DOHH2 (cell line): ENCODE data around the gene EPHB1.

Experiments
- H3F3A ChIP-seq: fragments of 200-600 bp; sonication (generic), shearing (Covaris generic); 2 replicates; pipeline ENCODE4 v1.6.0; 2016; ENCODE audit warnings: antibody characterized with exemption, mild to moderate bottlenecking; ENCODE audit not compliant: control insufficient read depth, insufficient read depth
- H3K27ac ChIP-seq: fragments of 200-600 bp; sonication (generic); 2 replicates; pipeline ENCODE4 v1.5.1; 2014; ENCODE audit warnings: low read depth, mild to moderate bottlenecking, low read length, moderate library complexity
- H3K27me3 ChIP-seq: fragments of 200-600 bp; sonication (generic); 2 replicates; pipeline ENCODE4 v1.6.1; 2014; ENCODE audit warnings: mild to moderate bottlenecking, low read length, mixed read lengths; ENCODE audit not compliant: control insufficient read depth
- H3K36me3 ChIP-seq: fragments of 200-600 bp; sonication (generic); 2 replicates; pipeline ENCODE4 v1.6.1; 2014; ENCODE audit warnings: mild to moderate bottlenecking, low read length, moderate library complexity, mixed read lengths; ENCODE audit not compliant: control insufficient read depth
- H3K4me1 ChIP-seq: fragments of 200-600 bp; sonication (generic); 2 replicates; pipeline ENCODE4 v1.6.1; 2014; ENCODE audit warnings: mild to moderate bottlenecking, low read length, mixed read lengths; ENCODE audit not compliant: control insufficient read depth
- H3K4me2 ChIP-seq: fragments of 200-600 bp; sonication (generic); 2 replicates; pipeline ENCODE4 v1.6.0; 2014; ENCODE audit warnings: mild to moderate bottlenecking, low read length, moderate library complexity
- H3K4me3 ChIP-seq: fragments of 200-600 bp; sonication (generic); 2 replicates; pipeline ENCODE4 v1.5.1; 2014; ENCODE audit warnings: mild to moderate bottlenecking, low read length, mixed read lengths
- H3K79me2 ChIP-seq: fragments of 200-600 bp; sonication (generic); 2 replicates; pipeline ENCODE4 v1.6.1; 2014; ENCODE audit warnings: mild to moderate bottlenecking, low read length, mixed read lengths; ENCODE audit not compliant: control insufficient read depth
- H3K9me2 ChIP-seq: fragments of 200-600 bp; sonication (generic); replicated peaks from 2 replicates; pipeline ENCODE4 v1.6.1; 2014; ENCODE audit warnings: mild to moderate bottlenecking, low read length, mixed read lengths; ENCODE audit not compliant: control insufficient read depth
- H3K9me3 ChIP-seq: fragments of 200-600 bp; sonication (generic); 2 replicates; pipeline ENCODE4 v1.6.1; 2014; ENCODE audit warnings: antibody characterized with exemption, low read length, mixed read lengths; ENCODE audit not compliant: control insufficient read depth, insufficient read depth
- H4K20me1 ChIP-seq: fragments of 200-600 bp; sonication (generic); 2 replicates; pipeline ENCODE4 v1.6.0; 2014; ENCODE audit warnings: low read depth, mild to moderate bottlenecking, antibody characterized with exemption, low read length, moderate library complexity; ENCODE audit not compliant: control insufficient read depth, insufficient read depth
- EZH2phosphoT487 ChIP-seq: fragments of 200-600 bp; sonication (generic); IDR thresholded peaks from 2 replicates; pipeline ENCODE4 v1.6.1; 2017; ENCODE audit warnings: borderline replicate concordance, mild to moderate bottlenecking, antibody characterized with exemption, low read length, moderate library complexity, mixed read lengths
- TF ChIP-seq, protein P1 (sequence below): fragments of 200-600 bp; sonication (generic); IDR thresholded peaks from one replicate; pipeline ENCODE4 v1.5.1; 2014; ENCODE audit warnings: antibody characterized with exemption, mild to moderate bottlenecking, low read depth, low read length; ENCODE audit not compliant: poor library complexity, severe bottlenecking

The EPHB1 gene

DNA sequence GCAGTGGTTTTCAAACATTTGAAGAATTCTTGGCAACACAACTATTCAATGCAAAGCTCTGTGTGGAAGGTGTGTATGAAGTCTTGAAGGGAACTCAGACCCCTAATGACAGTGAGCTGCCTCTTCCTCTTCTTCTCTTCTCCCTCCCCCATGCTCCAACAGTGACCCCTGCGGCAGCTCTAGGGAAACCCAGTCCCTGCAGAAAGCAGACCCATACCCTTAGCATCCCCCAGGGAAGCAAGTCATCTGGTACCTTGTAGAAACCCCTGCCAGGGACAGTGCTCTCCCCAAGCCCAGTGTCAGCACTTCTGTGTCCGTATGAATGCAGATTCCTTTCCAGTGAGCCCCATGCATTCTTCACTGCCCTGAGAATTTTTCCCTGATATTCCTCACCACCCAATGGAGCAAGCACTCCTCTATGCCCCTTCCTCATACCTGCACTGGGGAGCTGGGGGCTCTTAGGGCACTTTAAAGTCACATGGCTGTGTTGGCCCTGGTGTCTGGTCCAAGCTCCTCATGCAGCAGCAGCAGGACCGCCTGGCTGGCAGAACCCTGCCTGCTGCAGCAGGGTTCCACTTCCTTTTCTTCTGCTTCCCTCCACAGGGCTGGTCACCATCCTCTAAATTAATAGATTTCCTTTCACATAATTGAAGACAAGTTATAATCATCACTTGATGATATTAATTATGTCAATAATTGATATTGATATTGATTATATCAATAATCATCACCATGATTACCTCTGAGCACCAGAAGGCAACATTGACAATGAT is 442.5 kb downstream of the EPHB1 start:
- Histone ChIP-seq H3K9me2 (no peaks in the 10 kb centered on the region), H3K79me2 (no peaks in the 10 kb centered on the region), H3K4me1 (no peaks in the 10 kb centered on the region), H3K4me2 (no peak overlapping the region), H3K4me3 (no peak overlapping the region), H3K27ac (no peak overlapping the region), H3K9me3 (no peaks in the 10 kb centered on the region), H3K27me3 (no peaks in the 10 kb centered on the region), H3K36me3 (no peaks in the 10 kb centered on the region), H3F3A (no peaks in the 10 kb centered on the region), H4K20me1 (no peaks in the 10 kb centered on the region)
- no peak for TF ChIP-seq EZH2phosphoT487
- TF ChIP-seq, protein P1, sequence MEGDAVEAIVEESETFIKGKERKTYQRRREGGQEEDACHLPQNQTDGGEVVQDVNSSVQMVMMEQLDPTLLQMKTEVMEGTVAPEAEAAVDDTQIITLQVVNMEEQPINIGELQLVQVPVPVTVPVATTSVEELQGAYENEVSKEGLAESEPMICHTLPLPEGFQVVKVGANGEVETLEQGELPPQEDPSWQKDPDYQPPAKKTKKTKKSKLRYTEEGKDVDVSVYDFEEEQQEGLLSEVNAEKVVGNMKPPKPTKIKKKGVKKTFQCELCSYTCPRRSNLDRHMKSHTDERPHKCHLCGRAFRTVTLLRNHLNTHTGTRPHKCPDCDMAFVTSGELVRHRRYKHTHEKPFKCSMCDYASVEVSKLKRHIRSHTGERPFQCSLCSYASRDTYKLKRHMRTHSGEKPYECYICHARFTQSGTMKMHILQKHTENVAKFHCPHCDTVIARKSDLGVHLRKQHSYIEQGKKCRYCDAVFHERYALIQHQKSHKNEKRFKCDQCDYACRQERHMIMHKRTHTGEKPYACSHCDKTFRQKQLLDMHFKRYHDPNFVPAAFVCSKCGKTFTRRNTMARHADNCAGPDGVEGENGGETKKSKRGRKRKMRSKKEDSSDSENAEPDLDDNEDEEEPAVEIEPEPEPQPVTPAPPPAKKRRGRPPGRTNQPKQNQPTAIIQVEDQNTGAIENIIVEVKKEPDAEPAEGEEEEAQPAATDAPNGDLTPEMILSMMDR = no peak

DNA sequence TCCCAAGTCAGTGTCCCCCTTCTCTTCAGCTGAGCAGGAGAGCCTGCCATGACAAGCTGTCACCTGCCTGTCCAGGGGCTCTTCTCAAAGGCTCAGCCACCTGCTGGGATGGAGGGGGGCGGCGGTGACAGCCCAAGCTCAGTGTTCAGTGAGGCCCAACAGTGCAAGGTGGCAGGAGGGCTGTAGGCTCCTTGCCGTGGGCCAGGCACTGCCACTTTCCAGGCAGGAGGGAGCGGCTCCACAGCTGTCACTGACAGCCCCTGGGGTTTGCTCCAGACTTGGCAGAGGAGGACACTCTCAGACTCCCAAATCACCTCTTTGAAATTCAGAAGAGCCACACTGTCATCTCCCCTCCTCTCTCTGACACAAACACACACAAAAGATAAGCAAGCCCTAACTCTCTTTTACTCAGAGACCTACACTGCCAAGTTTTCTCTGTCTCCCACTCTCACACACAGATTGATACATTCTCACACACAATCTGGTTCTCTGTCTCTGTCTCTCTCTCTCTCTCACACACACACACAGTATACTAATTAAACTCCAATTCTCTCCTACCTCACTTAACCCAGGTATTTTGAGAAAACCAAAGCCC is 443.3 kb downstream of the EPHB1 start:
- H3K79me2 ChIP-seq = no peaks in the 10 kb centered on the region
- H3K9me2 ChIP-seq = no peaks in the 10 kb centered on the region
- TF ChIP-seq, protein P1 = no peak
- no peak for TF ChIP-seq EZH2phosphoT487
- no peaks in the 10 kb centered on the region for H3K27me3 ChIP-seq
- no peak overlapping the region for H3K27ac ChIP-seq
- H3K4me1 ChIP-seq = no peaks in the 10 kb centered on the region
- H4K20me1 ChIP-seq = no peaks in the 10 kb centered on the region
- no peaks in the 10 kb centered on the region for H3K36me3 ChIP-seq
- H3K9me3 ChIP-seq = no peaks in the 10 kb centered on the region
- no peak overlapping the region for H3K4me2 ChIP-seq
- no peak overlapping the region for H3K4me3 ChIP-seq
- no peaks in the 10 kb centered on the region for H3F3A ChIP-seq

DNA sequence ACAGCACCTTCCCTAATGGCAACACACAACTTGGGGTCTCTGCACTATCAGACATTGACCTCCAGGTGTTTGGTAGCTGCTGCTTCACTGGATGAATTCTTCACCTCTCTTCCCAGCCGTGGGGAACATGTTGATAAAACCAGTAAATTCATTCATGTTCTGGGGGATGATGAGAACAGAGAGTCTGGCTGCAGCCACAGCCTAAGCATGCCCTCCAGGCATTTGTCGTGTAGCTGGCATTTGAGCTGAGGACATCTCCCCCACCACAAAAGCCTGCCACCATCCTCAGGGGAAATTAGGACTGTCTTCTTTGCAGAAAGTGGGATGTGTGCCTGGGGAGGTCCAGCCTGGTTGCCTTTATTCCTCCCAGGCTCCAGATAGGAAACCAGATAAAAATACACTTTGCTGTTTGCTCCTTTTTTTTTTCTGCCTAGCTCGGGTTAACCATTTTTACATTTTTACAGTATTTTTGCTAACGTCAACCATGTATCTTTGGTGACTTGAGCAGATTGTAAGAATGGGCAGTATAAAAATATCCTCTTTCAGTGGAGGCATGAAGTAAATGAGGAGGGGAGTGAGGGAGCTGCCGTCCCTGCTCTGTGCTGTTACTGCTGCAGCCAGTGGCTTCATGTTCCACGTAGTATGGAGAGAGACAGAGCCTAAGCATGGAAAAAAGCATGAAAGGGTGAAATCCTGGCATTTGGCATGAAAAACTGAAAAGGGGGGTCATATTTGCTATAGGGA is 444.0 kb downstream of the EPHB1 start:
- no peaks in the 10 kb centered on the region for H3K9me2 ChIP-seq
- H3F3A ChIP-seq = no peaks in the 10 kb centered on the region
- H3K9me3 ChIP-seq = no peaks in the 10 kb centered on the region
- H3K4me3 ChIP-seq = no peak overlapping the region
- H3K79me2 ChIP-seq = no peaks in the 10 kb centered on the region
- TF ChIP-seq EZH2phosphoT487 = no peak
- TF ChIP-seq, protein P1 = no peak
- no peaks in the 10 kb centered on the region for H3K36me3 ChIP-seq
- no peaks in the 10 kb centered on the region for H4K20me1 ChIP-seq
- H3K4me2 ChIP-seq = no peak overlapping the region
- no peak overlapping the region for H3K27ac ChIP-seq
- no peaks in the 10 kb centered on the region for H3K4me1 ChIP-seq
- no peaks in the 10 kb centered on the region for H3K27me3 ChIP-seq
